ENCODE results near the gene RIC8A. TPM values are rescaled to one million over a fixed set of nuclear protein-coding genes. Genes with fewer than 3 reads are reported as not detected.

The RIC8A gene
- polyA plus RNA-seq, 1 donor from 2014 or later: 128 TPM

GRCh38 chr11:259413-259812 lies 51.9 kb downstream of the RIC8A start:
- H3K4me2 ChIP-seq (ENCODE audit: low read length): no peak overlapping the region
- H3K36me3 ChIP-seq (ENCODE audit: insufficient read depth, low read length): no peaks in the 10 kb centered on the region
- H2AFZ ChIP-seq (ENCODE audit: low read depth, low read length): no peak overlapping the region
- H3K9me3 ChIP-seq (ENCODE audit: low read length): no peaks in the 10 kb centered on the region
- no peak overlapping the region for H3K9ac ChIP-seq (ENCODE audit: low read length)
- no peaks in the 10 kb centered on the region for H3K9me2 ChIP-seq (ENCODE audit: insufficient read depth, low read length)
- H3K4me3 ChIP-seq (ENCODE audit: low read length): no peak overlapping the region
- H3F3A ChIP-seq (ENCODE audit: insufficient read depth, low read length, poor library complexity, severe bottlenecking): no peaks in the 10 kb centered on the region
- H3K79me2 ChIP-seq (replicated peaks; ENCODE audit: insufficient read depth, low read length): no peaks in the 10 kb centered on the region
- H4K20me1 ChIP-seq (ENCODE audit: insufficient read depth): no peaks in the 10 kb centered on the region
- H3K27ac ChIP-seq (ENCODE audit: low read length): no peak overlapping the region
- no peaks in the 10 kb centered on the region for H3K27me3 ChIP-seq (ENCODE audit: insufficient read depth, low read depth, low read length)
- TF ChIP-seq TAF1 (IDR thresholded peaks at IDR 0.05; ENCODE audit: low read depth) (no peak), MXI1 (conservative IDR thresholded peaks at IDR 0.05; ENCODE audit: poor library complexity, severe bottlenecking) (no peak), REST (IDR thresholded peaks at IDR 0.05; ENCODE audit: borderline replicate concordance) (no peak), POLR2AphosphoS5 (IDR thresholded peaks at IDR 0.05) (no peak), SMC3 (conservative IDR thresholded peaks at IDR 0.05; ENCODE audit: poor library complexity) (no peak), RAD21 (conservative IDR thresholded peaks at IDR 0.05) (no peak), CTCF (IDR thresholded peaks at IDR 0.05; ENCODE audit: poor library complexity, severe bottlenecking) (no peak), EZH2 (IDR thresholded peaks at IDR 0.05; ENCODE audit: borderline replicate concordance, insufficient read depth, low read length, poor library complexity, severe bottlenecking) (no peak)

GRCh38 chr11:261624-262023 lies 54.1 kb downstream of the RIC8A start:
- H3K9ac ChIP-seq (ENCODE audit: low read length): no peak overlapping the region
- no peaks in the 10 kb centered on the region for H3K9me3 ChIP-seq (ENCODE audit: low read length)
- no peaks in the 10 kb centered on the region for H3K27me3 ChIP-seq (ENCODE audit: insufficient read depth, low read depth, low read length)
- H3K4me2 ChIP-seq (ENCODE audit: low read length): no peak overlapping the region
- no peaks in the 10 kb centered on the region for H3F3A ChIP-seq (ENCODE audit: insufficient read depth, low read length, poor library complexity, severe bottlenecking)
- no peaks in the 10 kb centered on the region for H3K36me3 ChIP-seq (ENCODE audit: insufficient read depth, low read length)
- H3K27ac ChIP-seq (ENCODE audit: low read length): no peak overlapping the region
- H3K9me2 ChIP-seq (ENCODE audit: insufficient read depth, low read length): no peaks in the 10 kb centered on the region
- H2AFZ ChIP-seq (ENCODE audit: low read depth, low read length): no peak overlapping the region
- no peaks in the 10 kb centered on the region for H3K79me2 ChIP-seq (replicated peaks; ENCODE audit: insufficient read depth, low read length)
- no peaks in the 10 kb centered on the region for H4K20me1 ChIP-seq (ENCODE audit: insufficient read depth)
- TF ChIP-seq CTCF (IDR thresholded peaks at IDR 0.05; ENCODE audit: poor library complexity, severe bottlenecking): no peak
- no peak for TF ChIP-seq EP300 (conservative IDR thresholded peaks at IDR 0.05; ENCODE audit: poor library complexity, severe bottlenecking)
- no peak for TF ChIP-seq REST (IDR thresholded peaks at IDR 0.05; ENCODE audit: borderline replicate concordance)
- TF ChIP-seq EZH2 (IDR thresholded peaks at IDR 0.05; ENCODE audit: borderline replicate concordance, insufficient read depth, low read length, poor library complexity, severe bottlenecking): no peak
- TF ChIP-seq TAF1 (IDR thresholded peaks at IDR 0.05; ENCODE audit: low read depth): no peak
- TF ChIP-seq RAD21 (conservative IDR thresholded peaks at IDR 0.05): no peak
- TF ChIP-seq POLR2AphosphoS5 (IDR thresholded peaks at IDR 0.05): no peak
- TF ChIP-seq MXI1 (conservative IDR thresholded peaks at IDR 0.05; ENCODE audit: poor library complexity, severe bottlenecking): no peak
- TF ChIP-seq SMC3 (conservative IDR thresholded peaks at IDR 0.05; ENCODE audit: poor library complexity): no peak
- H3K4me3 ChIP-seq (ENCODE audit: low read length): no peak overlapping the region
